Measurements from ENCODE around the gene ACCS. TPM values are rescaled to one million over a fixed set of nuclear protein-coding genes. Genes with fewer than 3 reads are reported as not detected.

ACCS gene
- total and polyA plus RNA-seq, 8 donors = 29.3 to 88.1 (median 52.1) TPM

GRCh38 chr11:44047931-44048431, 18.1 kb upstream of the ACCS start, which contains the start of gene ACCSL:
Gene ACCSL, plus strand, starts transcription at chr11:44047981. Its CDS starts 56 bp downstream, at chr11:44048037.
- H3K4me3 ChIP-seq = no peak within 1 kb of the TSS
- DNase-seq = no peak
- H3K36me3 ChIP-seq = no peaks in the 10 kb centered on the region
- no peak for ATAC-seq
- H3K27ac ChIP-seq = no peak within 1 kb of the TSS
- H3K27me3 ChIP-seq = no peaks in the 10 kb centered on the region
- no peaks in the 10 kb centered on the region for H3K9me3 ChIP-seq
- intact Hi-C loops (cut with DNase I) = no loop called here
- H3K4me1 ChIP-seq = no peaks in the 10 kb centered on the region
- no peak for TF ChIP-seq CTCF (IDR thresholded peaks at IDR 0.05)

GRCh38 chr11:44049832-44050231, 16.2 kb upstream of the ACCS start:
- Histone ChIP-seq H3K4me3 (no peak overlapping the region), H3K27ac (no peak overlapping the region), H3K36me3 (no peaks in the 10 kb centered on the region), H3K27me3 (no peaks in the 10 kb centered on the region), H3K9me3 (no peaks in the 10 kb centered on the region), H3K4me1 (no peaks in the 10 kb centered on the region)
- intact Hi-C loops (cut with DNase I) = no loop called here
- no peak for TF ChIP-seq CTCF (IDR thresholded peaks at IDR 0.05)
- ATAC-seq (no peak), DNase-seq (no peak)

GRCh38 chr11:44051171-44051570, 14.9 kb upstream of the ACCS start:
- H3K4me1 ChIP-seq = no peaks in the 10 kb centered on the region
- intact Hi-C loops (cut with DNase I) = no loop called here
- H3K27ac ChIP-seq = no peak overlapping the region
- no peaks in the 10 kb centered on the region for H3K9me3 ChIP-seq
- no peak for TF ChIP-seq CTCF (IDR thresholded peaks at IDR 0.05)
- no peak for ATAC-seq
- no peaks in the 10 kb centered on the region for H3K36me3 ChIP-seq
- H3K4me3 ChIP-seq = no peak overlapping the region
- DNase-seq = no peak
- H3K27me3 ChIP-seq = no peaks in the 10 kb centered on the region

GRCh38 chr11:44057340-44057739, 8.7 kb upstream of the ACCS start:
- ATAC-seq (no peak), DNase-seq (no peak)
- H3K4me3 ChIP-seq = no peak overlapping the region
- intact Hi-C loops (cut with DNase I) = no loop called here
- H3K27ac ChIP-seq = no peak overlapping the region
- H3K36me3 ChIP-seq = no peaks in the 10 kb centered on the region
- no peaks in the 10 kb centered on the region for H3K9me3 ChIP-seq
- TF ChIP-seq CTCF (IDR thresholded peaks at IDR 0.05) = no peak
- no peaks in the 10 kb centered on the region for H3K4me1 ChIP-seq
- H3K27me3 ChIP-seq = no peaks in the 10 kb centered on the region

- Histone ChIP-seq H3K27me3 (no peaks in the 10 kb centered on the region), H3K4me1 (no peaks in the 10 kb centered on the region), H3K9me3 (no peaks in the 10 kb centered on the region), H3K27ac (no peak overlapping the region), H3K4me3 (no peak overlapping the region), H3K36me3 (no peaks in the 10 kb centered on the region)
- DNase-seq (no peak), ATAC-seq (no peak)
- TF ChIP-seq CTCF (IDR thresholded peaks at IDR 0.05) = no peak
- intact Hi-C loops (cut with DNase I) = no loop called here
Measured at GRCh38 chr11:44058275-44058674, 7.8 kb upstream of the ACCS start.

Data from left lung (tissue), 10 donors.